ENCODE measurements around the gene BSDC1. TPM values are rescaled to one million over a fixed set of nuclear protein-coding genes. Genes with fewer than 3 reads are reported as not detected.

BSDC1 gene
- total RNA-seq, 2 experiments from 2014 or later = 37.3 to 38.5 TPM

GRCh38 chr1:32392325-32392724 lies 1.9 kb downstream of the BSDC1 start:
- peaks cover 3% of the 10 kb centered on the region for H3K27me3 Mint-ChIP-seq (ENCODE audit: low read depth)
- ChIA-PET POLR2A (no interaction called here), CTCF (interaction anchor here (0.8 to 0.9 kb wide), 2 partner anchors 8 to 176 kb away, joined by 3 to 4 read pairs; no protein-coding TSS in a partner anchor)

DNA sequence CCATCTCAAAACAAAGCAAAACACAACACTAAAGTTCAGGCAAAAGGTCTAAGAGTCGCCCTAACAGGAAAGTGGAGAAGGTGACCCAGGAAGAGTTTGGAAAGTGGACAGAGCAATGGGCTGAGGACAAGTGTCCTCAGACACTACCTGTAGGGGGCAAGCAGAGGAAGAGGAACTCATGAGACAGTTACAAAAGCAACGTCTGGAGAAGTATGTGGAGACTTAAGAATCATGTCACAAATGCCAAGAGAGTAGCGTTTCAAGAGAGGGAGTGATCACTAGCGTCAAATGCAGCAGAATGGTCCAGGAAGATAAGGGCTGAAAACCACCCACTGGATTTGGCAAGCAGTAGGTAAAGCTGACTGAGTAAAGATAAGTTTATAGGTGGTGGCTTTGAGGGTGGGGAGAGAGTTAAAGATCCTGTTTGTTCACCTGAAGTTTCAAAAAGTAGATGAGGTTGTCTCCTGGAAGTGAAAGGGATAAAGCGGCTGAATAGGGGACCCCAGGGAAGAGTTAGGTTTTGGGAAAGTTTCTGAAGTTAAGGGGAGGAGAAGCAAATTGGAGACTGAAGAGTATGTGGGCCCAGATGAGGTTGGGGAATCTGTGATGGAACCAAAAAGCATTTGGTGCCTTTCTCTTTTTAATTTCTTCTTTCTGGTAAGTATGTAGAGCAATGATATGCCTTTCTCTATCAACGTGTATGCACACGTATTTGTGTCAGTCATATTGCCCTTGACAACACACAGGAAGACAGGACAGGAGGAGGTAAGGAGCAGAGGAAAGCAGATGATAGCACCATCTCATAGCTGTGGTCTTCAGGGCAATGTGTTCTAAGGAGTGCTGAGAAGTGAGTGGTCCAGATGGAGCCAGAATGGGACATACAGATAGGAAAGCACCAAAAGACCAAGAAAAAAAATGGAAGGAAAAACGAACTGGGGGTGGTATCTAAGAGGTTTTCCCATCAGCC lies 3.1 kb downstream of the BSDC1 start:
- ChIA-PET CTCF (interaction anchor here (0.8 to 0.9 kb wide), 2 partner anchors 10 to 175 kb away, joined by 3 to 4 read pairs; no protein-coding TSS in a partner anchor), POLR2A (no interaction called here)
- DNase-seq (no peak), ATAC-seq (no peak)
- H3K36me3 Mint-ChIP-seq (ENCODE audit: low read depth) = peaks cover 5% of the 10 kb centered on the region
- no peak overlapping the region for H3K27ac Mint-ChIP-seq
- no peak overlapping the region for H3K4me3 Mint-ChIP-seq
- peaks cover 25% of the 10 kb centered on the region for H3K4me1 Mint-ChIP-seq (ENCODE audit: low read depth)
- H3K27me3 Mint-ChIP-seq (ENCODE audit: low read depth) = no peaks in the 10 kb centered on the region
- no peaks in the 10 kb centered on the region for H3K9me3 Mint-ChIP-seq (ENCODE audit: insufficient read depth)

More at GRCh38 chr1:32392325-32392724, 1.9 kb downstream of the BSDC1 start:
- peaks cover 25% of the 10 kb centered on the region for H3K4me1 Mint-ChIP-seq (ENCODE audit: low read depth)
- H3K4me3 Mint-ChIP-seq = no peak overlapping the region
- no peak for DNase-seq
- no peak overlapping the region for H3K27ac Mint-ChIP-seq
- ATAC-seq = no peak
- peaks cover 2% of the 10 kb centered on the region for H3K36me3 Mint-ChIP-seq (ENCODE audit: low read depth)
- H3K9me3 Mint-ChIP-seq (ENCODE audit: insufficient read depth) = no peaks in the 10 kb centered on the region

GRCh38 chr1:32388641-32389040 lies 5.6 kb downstream of the BSDC1 start:
- POLR2A ChIA-PET = no interaction called here

GRCh38 chr1:32386676-32387392 lies 7.4 kb downstream of the BSDC1 start:
- ChIA-PET POLR2A (no interaction called here), CTCF (interaction anchor here (1.7 to 2.6 kb wide), 2 partner anchors 8 to 14 kb away, joined by 6 to 9 read pairs; partner anchors contain the start of gene BSDC1)
- Mint-ChIP-seq H3K27me3 (ENCODE audit: low read depth) (no peaks in the 10 kb centered on the region), H3K9me3 (ENCODE audit: insufficient read depth) (no peaks in the 10 kb centered on the region), H3K4me3 (no peak overlapping the region), H3K36me3 (ENCODE audit: low read depth) (peaks cover 16% of the 10 kb centered on the region), H3K27ac (no peak overlapping the region), H3K4me1 (ENCODE audit: low read depth) (no peaks in the 10 kb centered on the region)
- no peak for DNase-seq
- ATAC-seq = no peak

More at GRCh38 chr1:32388641-32389040, 5.6 kb downstream of the BSDC1 start:
- H3K4me1 Mint-ChIP-seq (ENCODE audit: low read depth) = peaks cover 14% of the 10 kb centered on the region
- CTCF ChIA-PET = no interaction called here
- ATAC-seq (no peak), DNase-seq (no peak)
- H3K36me3 Mint-ChIP-seq (ENCODE audit: low read depth) = peaks cover 13% of the 10 kb centered on the region
- no peak overlapping the region for H3K4me3 Mint-ChIP-seq
- H3K27me3 Mint-ChIP-seq (ENCODE audit: low read depth) = no peaks in the 10 kb centered on the region
- no peak overlapping the region for H3K27ac Mint-ChIP-seq
- H3K9me3 Mint-ChIP-seq (ENCODE audit: insufficient read depth) = no peaks in the 10 kb centered on the region

- CTCF ChIA-PET = interaction anchor here (0.5 to 1.5 kb wide), 2 partner anchors 8 to 168 kb away, joined by 4 read pairs; no protein-coding TSS in a partner anchor
- Mint-ChIP-seq H3K4me3 (no peak overlapping the region), H3K9me3 (ENCODE audit: insufficient read depth) (no peaks in the 10 kb centered on the region), H3K27ac (no peak overlapping the region), H3K27me3 (ENCODE audit: low read depth) (no peaks in the 10 kb centered on the region), H3K36me3 (ENCODE audit: low read depth) (peaks cover 25% of the 10 kb centered on the region), H3K4me1 (ENCODE audit: low read depth) (no peaks in the 10 kb centered on the region)
- POLR2A ChIA-PET = no interaction called here
- ATAC-seq (no peak), DNase-seq (no peak)
Measured at GRCh38 chr1:32380057-32380456, 14.2 kb downstream of the BSDC1 start.

DNA sequence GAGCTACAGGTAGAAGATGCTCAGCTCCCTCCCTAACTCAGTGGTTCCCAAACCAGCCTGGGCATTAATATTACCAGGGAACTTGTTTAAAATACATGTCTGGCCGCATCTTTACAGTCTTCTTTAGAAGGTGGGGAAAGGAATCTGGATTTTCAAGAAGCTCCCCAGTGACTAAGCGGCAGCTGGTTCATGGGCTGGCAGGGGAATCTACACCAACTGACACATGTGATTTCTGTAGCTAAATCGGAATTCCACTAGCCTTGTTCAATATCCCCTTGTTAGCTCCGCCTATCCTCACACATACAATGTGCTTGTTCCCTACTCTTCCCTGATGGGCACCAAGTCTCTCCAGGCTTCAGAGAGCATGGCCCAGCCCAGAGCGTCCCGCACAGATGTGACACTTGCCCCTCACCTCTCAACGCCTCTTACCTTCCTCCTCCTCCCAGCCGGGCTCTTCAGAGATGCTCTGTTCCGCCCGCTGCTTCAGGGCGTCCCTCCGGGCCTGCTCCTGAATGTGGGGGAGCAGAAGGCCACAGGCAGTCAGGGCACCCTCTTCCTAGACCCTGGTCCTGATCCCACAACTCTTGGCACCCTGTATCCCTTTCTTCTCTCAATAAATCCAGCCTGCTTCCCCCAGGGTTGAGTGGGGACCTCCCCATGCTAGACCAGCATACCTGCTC lies 16.6 kb downstream of the BSDC1 start:
- peaks cover 20% of the 10 kb centered on the region for H3K36me3 Mint-ChIP-seq (ENCODE audit: low read depth)
- no peak overlapping the region for H3K4me3 Mint-ChIP-seq
- peak overlapping the region; percentile 26 for H3K27ac Mint-ChIP-seq
- H3K4me1 Mint-ChIP-seq (ENCODE audit: low read depth) = peaks cover 6% of the 10 kb centered on the region
- CTCF ChIA-PET = no interaction called here
- no peaks in the 10 kb centered on the region for H3K27me3 Mint-ChIP-seq (ENCODE audit: low read depth)
- H3K9me3 Mint-ChIP-seq (ENCODE audit: insufficient read depth) = no peaks in the 10 kb centered on the region
- POLR2A ChIA-PET = no interaction called here
- DNase-seq = no peak
- no peak for ATAC-seq

DNA sequence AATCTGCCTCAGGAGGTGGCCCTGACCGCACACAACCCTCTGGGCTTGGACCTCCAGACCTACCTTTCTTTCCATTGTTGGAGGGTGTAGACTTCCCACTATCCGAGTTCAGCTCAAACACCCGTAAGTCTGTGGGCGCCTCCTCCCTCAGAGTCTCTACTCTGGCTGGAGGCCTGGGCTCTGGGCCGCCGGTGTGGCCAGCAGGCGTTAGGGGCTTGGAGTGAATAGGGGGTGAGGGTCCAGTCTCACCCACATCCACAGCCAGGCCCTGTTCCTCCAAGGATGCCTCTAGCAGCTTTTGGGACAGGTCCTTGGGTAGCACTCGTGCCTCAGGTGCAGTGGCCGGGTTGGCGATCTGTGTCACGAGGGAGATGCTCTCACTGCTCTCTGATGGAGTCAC lies 18.0 kb downstream of the BSDC1 start:
- Mint-ChIP-seq H3K27me3 (ENCODE audit: low read depth) (no peaks in the 10 kb centered on the region), H3K4me1 (ENCODE audit: low read depth) (peaks cover 19% of the 10 kb centered on the region), H3K4me3 (no peak overlapping the region), H3K9me3 (ENCODE audit: insufficient read depth) (no peaks in the 10 kb centered on the region), H3K27ac (no peak overlapping the region), H3K36me3 (ENCODE audit: low read depth) (peaks cover 22% of the 10 kb centered on the region)
- POLR2A ChIA-PET = no interaction called here
- DNase-seq (no peak), ATAC-seq (no peak)
- CTCF ChIA-PET = no interaction called here

GRCh38 chr1:32373996-32374592 lies 20.1 kb downstream of the BSDC1 start:
- H3K4me3 Mint-ChIP-seq = no peak overlapping the region
- H3K4me1 Mint-ChIP-seq (ENCODE audit: low read depth) = peaks cover 19% of the 10 kb centered on the region
- no peak for DNase-seq
- H3K27ac Mint-ChIP-seq = no peak overlapping the region
- no peaks in the 10 kb centered on the region for H3K27me3 Mint-ChIP-seq (ENCODE audit: low read depth)
- ChIA-PET CTCF (interaction anchor here (0.6 to 2.9 kb wide), 3 partner anchors 158 to 1212 kb away, joined by 3 to 22 read pairs (median 4); no protein-coding TSS in a partner anchor), POLR2A (no interaction called here)
- no peak for ATAC-seq
- H3K36me3 Mint-ChIP-seq (ENCODE audit: low read depth) = peaks cover 21% of the 10 kb centered on the region
- no peaks in the 10 kb centered on the region for H3K9me3 Mint-ChIP-seq (ENCODE audit: insufficient read depth)

- H3K4me3 Mint-ChIP-seq = no peak overlapping the region
- ChIA-PET POLR2A (interaction anchor here (0.6 to 2.6 kb wide), 8 partner anchors 18 to 486 kb away, joined by 3 to 8 read pairs (median 4); partner anchors contain the start of genes HDAC1, KPNA6, MARCKSL1 and TXLNA), CTCF (interaction anchor here (0.6 to 2.9 kb wide), 21 partner anchors 8 to 264 kb away, joined by 3 to 22 read pairs (median 4); partner anchors contain the start of genes KPNA6 and MARCKSL1)
- no peaks in the 10 kb centered on the region for H3K9me3 Mint-ChIP-seq (ENCODE audit: insufficient read depth)
- peaks cover 19% of the 10 kb centered on the region for H3K4me1 Mint-ChIP-seq (ENCODE audit: low read depth)
- peak overlapping the region; percentile 30 for H3K27ac Mint-ChIP-seq
- peaks cover 16% of the 10 kb centered on the region for H3K36me3 Mint-ChIP-seq (ENCODE audit: low read depth)
- DNase-seq (peak; percentile 80), ATAC-seq (peak; percentile 87)
- no peaks in the 10 kb centered on the region for H3K27me3 Mint-ChIP-seq (ENCODE audit: low read depth)
Measured at GRCh38 chr1:32372149-32372756, 22.0 kb downstream of the BSDC1 start.

- ChIA-PET POLR2A (interaction anchor here (0.6 kb wide), 2 partner anchors 62 to 165 kb away, joined by 4 to 6 read pairs; no protein-coding TSS in a partner anchor), CTCF (interaction anchor here (0.8 to 1.4 kb wide), 2 partner anchors 26 to 32 kb away, joined by 3 read pairs; partner anchors contain the start of gene BSDC1)
- Mint-ChIP-seq H3K9me3 (ENCODE audit: insufficient read depth) (no peaks in the 10 kb centered on the region), H3K4me3 (no peak overlapping the region), H3K36me3 (ENCODE audit: low read depth) (peaks cover 22% of the 10 kb centered on the region), H3K27ac (no peak overlapping the region), H3K4me1 (ENCODE audit: low read depth) (peaks cover 18% of the 10 kb centered on the region), H3K27me3 (ENCODE audit: low read depth) (no peaks in the 10 kb centered on the region)
- no peak for ATAC-seq
- DNase-seq = no peak
Measured at GRCh38 chr1:32367912-32368635, 26.2 kb downstream of the BSDC1 start.
